H1 (cell line): ENCODE data around the gene KLRK1. TPM values are rescaled to one million over a fixed set of nuclear protein-coding genes. Genes with fewer than 3 reads are reported as not detected.

Experiments used
- CTCF ChIA-PET: fragments of 300-600 bp; sonication (Branson Sonifier 250); formaldehyde crosslinking; loops from one replicate; lab custom pipeline; 2021; ENCODE audit not compliant: partially characterized antibody; lab: Charles Lee
- POLR2A ChIA-PET: fragments of 300-600 bp; sonication (Branson Sonifier 250); formaldehyde crosslinking; loops from one replicate; lab custom pipeline; 2021; ENCODE audit warnings: inconsistent platforms; ENCODE audit not compliant: partially characterized antibody; lab: Charles Lee
- DNase-seq, 2 experiments: peaks; one replicate each; pipeline versions ENCODE4 v3.0.0 to v3.0.0-alpha.2; 2010 to 2022; ENCODE audit warnings: low spot score in 2 of 2, low read depth in 1 of 2, mixed read lengths in 1 of 2
- FAIRE-seq: peaks from 2 replicates; lab custom pipeline; 2011; peaks lifted over from hg19 to GRCh38; lab: Jason Lieb, UNC
- H2AFZ ChIP-seq: 2 replicates; pipeline ENCODE4 v1.8.1; 2012; ENCODE audit warnings: low read length, inconsistent platforms
- H2AK5ac ChIP-seq: 2 replicates; pipeline ENCODE4 v1.6.1; 2013; ENCODE audit warnings: low read depth, low read length
- H2BK120ac ChIP-seq: replicated peaks from 2 replicates; pipeline ENCODE3; 2013; ENCODE audit warnings: low read depth, low read length, inconsistent platforms
- H2BK12ac ChIP-seq: 2 replicates; pipeline ENCODE4 v1.6.1; 2013; ENCODE audit warnings: low read depth, low read length
- H2BK15ac ChIP-seq: 2 replicates; pipeline ENCODE4 v1.6.1; 2013; ENCODE audit warnings: low read length
- H2BK20ac ChIP-seq: 2 replicates; pipeline ENCODE4 v1.6.1; 2013; ENCODE audit warnings: low read length
- H2BK5ac ChIP-seq: 2 replicates; pipeline ENCODE4 v1.6.1; 2013; ENCODE audit warnings: low read depth, low read length
- H3K14ac ChIP-seq: 2 replicates; pipeline ENCODE4 v1.6.1; 2013; ENCODE audit warnings: inconsistent platforms; ENCODE audit not compliant: insufficient read length
- H3K18ac ChIP-seq: 2 replicates; pipeline ENCODE4 v1.6.1; 2013; ENCODE audit warnings: low read length; ENCODE audit errors: extremely low read depth
- H3K23ac ChIP-seq: 2 replicates; pipeline ENCODE4 v1.6.1; 2013; ENCODE audit warnings: inconsistent platforms; ENCODE audit not compliant: insufficient read length
- H3K23me2 ChIP-seq: 2 replicates; pipeline ENCODE4 v1.6.1; 2013; ENCODE audit warnings: low read depth, low read length
- H3K27ac ChIP-seq: 2 replicates; pipeline ENCODE4 v1.6.1; 2011; ENCODE audit warnings: low read depth, low read length, inconsistent platforms
- H3K27me3 ChIP-seq, 4 experiments: replicated peaks in 1 of 4; 1 replicate in 1 of 4; 2 replicates in 3 of 4; pipeline versions ENCODE4 v1.6.1 to v1.8.1; 2011 to 2013; ENCODE audit warnings: low read length in 3 of 4, mild to moderate bottlenecking in 3 of 4, inconsistent platforms in 2 of 4, mixed read lengths in 2 of 4, moderate library complexity in 1 of 4; ENCODE audit not compliant: control insufficient read depth in 3 of 4, insufficient read depth in 3 of 4; ENCODE audit errors: extremely low read depth in 1 of 4
- H3K36me3 ChIP-seq, 4 experiments: 2 replicates each; pipeline versions ENCODE4 v1.6.1 to v1.8.1; 2011 to 2013; ENCODE audit warnings: mild to moderate bottlenecking in 4 of 4, low read length in 3 of 4, moderate library complexity in 2 of 4, control low read depth in 1 of 4, inconsistent platforms in 1 of 4; ENCODE audit not compliant: insufficient read depth in 4 of 4, control insufficient read depth in 2 of 4
- H3K4ac ChIP-seq: replicated peaks from 2 replicates; pipeline ENCODE3; 2013; ENCODE audit warnings: low read length, low read depth, mixed read lengths, inconsistent platforms; ENCODE audit not compliant: insufficient read length
- H3K4me1 ChIP-seq, 4 experiments: replicated peaks in 1 of 4; 1 replicate in 1 of 4; 2 replicates in 3 of 4; pipeline versions ENCODE4 v1.6.1 to v1.8.1; 2011 to 2013; ENCODE audit warnings: low read length in 3 of 4, inconsistent platforms in 2 of 4, mixed read lengths in 1 of 4; ENCODE audit not compliant: insufficient read depth in 4 of 4, control insufficient read depth in 3 of 4
- H3K4me2 ChIP-seq, 2 experiments: 2 replicates each; pipeline versions ENCODE4 v1.6.1 to v1.8.1; 2011 to 2013; ENCODE audit warnings: low read depth in 2 of 2, low read length in 2 of 2, control low read depth in 1 of 2, inconsistent platforms in 1 of 2, mild to moderate bottlenecking in 1 of 2; ENCODE audit not compliant: insufficient read depth in 1 of 2
- H3K4me3 ChIP-seq, 4 experiments: fragments of 200-600, 300-600 bp in 1 of 4; sonication (generic), shearing (Covaris generic), sonication (Bioruptor Twin) in 1 of 4; 2 replicates each; pipeline versions ENCODE4 v1.5.1 to v1.8.1; 2011 to 2016; ENCODE audit warnings: low read length in 4 of 4, low read depth in 3 of 4, control low read depth in 2 of 4, inconsistent platforms in 2 of 4, mild to moderate bottlenecking in 2 of 4, mixed read lengths in 1 of 4, moderate library complexity in 1 of 4; ENCODE audit not compliant: insufficient read depth in 2 of 4; ENCODE audit errors: extremely low read depth in 1 of 4
- H3K56ac ChIP-seq: replicated peaks from 2 replicates; pipeline ENCODE3; 2013; ENCODE audit warnings: low read depth, mild to moderate bottlenecking, mixed read lengths, low read length, inconsistent platforms; ENCODE audit not compliant: insufficient read length
- H3K79me1 ChIP-seq: 2 replicates; pipeline ENCODE4 v1.6.1; 2013; ENCODE audit warnings: low read depth, low read length, control low read depth
- H3K79me2 ChIP-seq, 2 experiments: 2 replicates each; pipeline versions ENCODE4 v1.6.1 to v1.8.1; 2012 to 2013; ENCODE audit warnings: low read length in 2 of 2, mild to moderate bottlenecking in 2 of 2, inconsistent platforms in 1 of 2; ENCODE audit not compliant: insufficient read depth in 2 of 2, control insufficient read depth in 1 of 2
- H3K9ac ChIP-seq, 4 experiments: replicated peaks in 1 of 4; 1 replicate in 1 of 4; 2 replicates in 3 of 4; pipeline versions ENCODE4 v1.6.1 to v1.8.1; 2011 to 2013; ENCODE audit warnings: low read depth in 3 of 4, low read length in 3 of 4, control low read depth in 2 of 4, mild to moderate bottlenecking in 2 of 4, moderate library complexity in 2 of 4, inconsistent platforms in 1 of 4; ENCODE audit errors: extremely low read depth in 1 of 4
- H3K9me3 ChIP-seq, 2 experiments: 2 replicates each; pipeline versions ENCODE4 v1.6.1 to v1.8.1; 2012 to 2013; ENCODE audit warnings: mild to moderate bottlenecking in 2 of 2, moderate library complexity in 2 of 2, control low read depth in 1 of 2, inconsistent platforms in 1 of 2, low read depth in 1 of 2, low read length in 1 of 2, mixed read lengths in 1 of 2; ENCODE audit not compliant: insufficient read depth in 2 of 2
- H4K20me1 ChIP-seq, 2 experiments: replicated peaks in 1 of 2; 2 replicates each; pipeline versions ENCODE3 to v1.8.1; 2011 to 2013; ENCODE audit warnings: inconsistent platforms in 2 of 2, low read length in 2 of 2, mild to moderate bottlenecking in 1 of 2; ENCODE audit not compliant: insufficient read depth in 2 of 2, control insufficient read depth in 1 of 2
- H4K5ac ChIP-seq: 2 replicates; pipeline ENCODE4 v1.6.1; 2013; ENCODE audit warnings: low read length, low read depth, mixed read lengths, inconsistent platforms; ENCODE audit not compliant: insufficient read length
- H4K8ac ChIP-seq: 2 replicates; pipeline ENCODE4 v1.8.0; 2013; ENCODE audit warnings: mild to moderate bottlenecking, moderate library complexity, low read length, inconsistent platforms; ENCODE audit not compliant: insufficient read depth; ENCODE audit errors: extremely low read depth
- H4K91ac ChIP-seq: replicated peaks from 2 replicates; pipeline ENCODE3; 2013; ENCODE audit warnings: low read length, mixed read lengths, inconsistent platforms; ENCODE audit not compliant: insufficient read length
- HDAC2 ChIP-seq, 2 experiments: fragments of 300-600 bp in 1 of 2; sonication (generic) in 1 of 2; IDR thresholded peaks; 2 replicates each; pipeline ENCODE4 v1.6.1; 2011 to 2012; ENCODE audit warnings: low read depth in 2 of 2, low read length in 2 of 2, mild to moderate bottlenecking in 2 of 2, moderate library complexity in 2 of 2, borderline replicate concordance in 1 of 2, inconsistent platforms in 1 of 2
- POLR2A ChIP-seq, 2 experiments: IDR thresholded peaks; 1 replicate in 1 of 2; 2 replicates in 1 of 2; pipeline ENCODE4 v1.6.1; 2011; ENCODE audit warnings: low read depth in 2 of 2, low read length in 2 of 2, mild to moderate bottlenecking in 2 of 2; ENCODE audit errors: control extremely low read depth in 1 of 2
- WGBS, 2 experiments: shearing (Covaris generic) in 1 of 2; methylation state at CpG; one replicate each; pipeline versions ENCODE4 v1.1.6 to v1.1.7; 2013 to 2015; ENCODE audit warnings: low lambda C conversion rate in 2 of 2, mixed read lengths in 2 of 2, inconsistent platforms in 1 of 2, low coverage in 1 of 2, missing lambda C conversion rate in 1 of 2; ENCODE audit not compliant: insufficient replicate concordance in 2 of 2, insufficient coverage in 1 of 2, insufficient read length in 1 of 2; ENCODE audit errors: extremely low coverage in 1 of 2, missing lambda C conversion rate in 1 of 2; 5-methylcytosine and 5-hydroxymethylcytosine counted together
- polyA plus RNA-seq, 7 experiments: library from polyadenylated mRNA; depleted of rRNA in 3 of 7; stranded (reverse) in 5 of 7; unstranded in 2 of 7; fragments of >200 nt in 5 of 7; fragments of 200-250 nt in 2 of 7; gene quantifications; 1 replicate in 5 of 7; 2 replicates in 1 of 7; 4 replicates in 1 of 7; pipeline versions ENCODE4 v1.2.1 to v1.2.3, GENCODE V29; 2011 to 2013; ENCODE audit warnings: missing spikeins in 2 of 7, mixed read lengths in 2 of 7
- total RNA-seq: library from RNA; stranded (reverse); fragmentation: NEBNext Ultra II Directional; extraction: Animal tissue kit (Norgen Biotek cat#: 25700); gene quantifications from 2 replicates; pipeline ENCODE4 v1.2.1, GENCODE V29; 2021

KLRK1 gene
- total and polyA plus RNA-seq, 2 of the 8 experiments (the other 6 are each of a cell fraction or from before 2014, with no cell fraction given) = not detected

GRCh38 chr12:10395390-10395998 is 5.7 kb upstream of the KLRK1 start:
- no peak for DNase-seq

More at GRCh38 chr12:10395390-10395998, 5.7 kb upstream of the KLRK1 start:
- Histone ChIP-seq H3K9me3 (no peaks in the 10 kb centered on the region), H2AFZ (0 out of 2 replicates have a peak overlapping the region, but pooled peaks have one; percentile 12), H2BK12ac (no peak overlapping the region), H3K56ac (no peak overlapping the region), H3K79me1 (no peaks in the 10 kb centered on the region), H3K9ac (no peak overlapping the region), H2AK5ac (no peak overlapping the region), H3K18ac (no peak overlapping the region), H4K91ac (no peak overlapping the region), H2BK20ac (no peak overlapping the region), H3K4me2 (no peak overlapping the region), H3K14ac (no peak overlapping the region), H3K23me2 (no peaks in the 10 kb centered on the region), H2BK5ac (no peak overlapping the region), H3K4me1 (no peaks in the 10 kb centered on the region), H2BK120ac (no peak overlapping the region), H2BK15ac (no peak overlapping the region), H3K23ac (no peak overlapping the region), H3K36me3 (no peaks in the 10 kb centered on the region), H4K5ac (no peak overlapping the region), H4K8ac (no peak overlapping the region), H4K20me1 (no peaks in the 10 kb centered on the region), H3K4ac (no peak overlapping the region), H3K79me2 (no peaks in the 10 kb centered on the region), H3K27me3 (peaks cover 0 to 1% (median 0%) of the 10 kb centered on the region in 4 experiments; a peak in 1 of 7 replicates), H3K27ac (no peak overlapping the region), H3K4me3 (no peak overlapping the region)
- FAIRE-seq = no peak
- WGBS, 2 experiments = 82% methylated on average over 6 of the region's 6 CpGs; no CpG with 5 or more reads in 1 of the 2 experiments
- POLR2A ChIA-PET = no interaction called here
- CTCF ChIA-PET = interaction anchor here (1.7 kb wide), 1 partner anchor 29 kb away, joined by 4 read pairs; no protein-coding TSS in a partner anchor
- TF ChIP-seq HDAC2 (IDR thresholded peaks at IDR 0.05; ENCODE audit: borderline replicate concordance in 1 of 2, low read depth in 2 of 2, low read length in 2 of 2) (no peak), POLR2A (IDR thresholded peaks at IDR 0.05; ENCODE audit: control extremely low read depth in 1 of 2, low read depth in 2 of 2, low read length in 2 of 2) (no peak)
